HG02981 (cell line): ENCODE data around the gene BSX.

ENCODE experiments used
- ATAC-seq: cut with Tn5 transposase; IDR thresholded peaks from one replicate; pipeline ENCODE4 v1.9.1; 2021; ENCODE audit warnings: mild to moderate bottlenecking, moderate library complexity; ENCODE audit not compliant: unreplicated experiment

The BSX gene

GRCh38 chr11:122981388-122982264 lies at the start of gene BSX:
TSS of gene BSX (minus strand) at chr11:122981834. CDS start at chr11:122981671, 163 bp downstream.
- no peak for ATAC-seq

GRCh38 chr11:123030517-123030916 lies 48.9 kb upstream of the BSX start:
- ATAC-seq, result no peak

- ATAC-seq, result peak; percentile 83
These were observed 39.3 kb upstream of the BSX start for GRCh38 chr11:123020968-123021367.

- no peak for ATAC-seq
These were observed 37.1 kb upstream of the BSX start for GRCh38 chr11:123018702-123019101.

- no peak for ATAC-seq
These were observed 29.9 kb upstream of the BSX start for GRCh38 chr11:123011510-123011909.

GRCh38 chr11:123006860-123007542 lies 25.4 kb upstream of the BSX start:
- no peak for ATAC-seq

- no peak for ATAC-seq
These were observed 19.1 kb upstream of the BSX start for GRCh38 chr11:123000721-123001120.

- ATAC-seq, result no peak
These were observed 17.2 kb upstream of the BSX start for GRCh38 chr11:122998727-122999366.

- no peak for ATAC-seq
These were observed 13.9 kb upstream of the BSX start for GRCh38 chr11:122995526-122995925.

- no peak for ATAC-seq
These were observed 2.8 kb upstream of the BSX start for GRCh38 chr11:122984186-122985011.

GRCh38 chr11:122983438-122984185 lies 2.0 kb upstream of the BSX start:
- ATAC-seq, result no peak

- ATAC-seq, result no peak
These were observed 1.6 kb downstream of the BSX start for GRCh38 chr11:122979815-122980595.

GRCh38 chr11:122979103-122979814 lies 2.4 kb downstream of the BSX start:
- no peak for ATAC-seq

- ATAC-seq, result no peak
These were observed 3.4 kb downstream of the BSX start for GRCh38 chr11:122978299-122978620.

- ATAC-seq, result no peak
These were observed 4.0 kb downstream of the BSX start for GRCh38 chr11:122977470-122978298.

GRCh38 chr11:122976734-122977469 lies 4.7 kb downstream of the BSX start:
- no peak for ATAC-seq

GRCh38 chr11:122976061-122976733 lies 5.4 kb downstream of the BSX start:
- ATAC-seq, result no peak
